Endodermal cell (in vitro differentiated cells): ENCODE results near the gene TAPT1. TPM values are rescaled to one million over a fixed set of nuclear protein-coding genes. Genes with fewer than 3 reads are reported as not detected.

Source experiments
- DNase-seq: peaks from one replicate; pipeline ENCODE4 v3.0.0-alpha.2; 2017
- H3K27ac ChIP-seq: 2 replicates; pipeline ENCODE4 v1.5.1; 2013; ENCODE audit warnings: mild to moderate bottlenecking, low read depth, low read length, moderate library complexity
- H3K27me3 ChIP-seq: 2 replicates; pipeline ENCODE4 v1.6.1; 2013; ENCODE audit warnings: mild to moderate bottlenecking, low read length, moderate library complexity; ENCODE audit not compliant: insufficient read depth, control insufficient read depth, poor library complexity, severe bottlenecking
- H3K36me3 ChIP-seq: 2 replicates; pipeline ENCODE4 v1.7.0; 2013; ENCODE audit warnings: mild to moderate bottlenecking, low read length, moderate library complexity; ENCODE audit not compliant: control insufficient read depth, insufficient read depth
- H3K4me1 ChIP-seq: one replicate; pipeline ENCODE4 v1.7.0; 2013; ENCODE audit warnings: low read length; ENCODE audit not compliant: control insufficient read depth, insufficient read depth
- H3K4me3 ChIP-seq: 2 replicates; pipeline ENCODE4 v1.5.1; 2013; ENCODE audit warnings: mild to moderate bottlenecking, low read length, moderate library complexity
- H3K9ac ChIP-seq: 2 replicates; pipeline ENCODE4 v1.6.1; 2013; ENCODE audit warnings: mild to moderate bottlenecking, low read length, moderate library complexity; ENCODE audit not compliant: poor library complexity, severe bottlenecking; ENCODE audit errors: extremely low read depth
- H3K9me3 ChIP-seq: 2 replicates; pipeline ENCODE4 v1.6.1; 2013; ENCODE audit warnings: mild to moderate bottlenecking, low read length, moderate library complexity; ENCODE audit not compliant: control insufficient read depth
- H3K27ac Mint-ChIP-seq: 2 replicates; pipeline ENCODE4 v1.8.0; 2020; ENCODE audit warnings: mixed read lengths
- H3K27me3 Mint-ChIP-seq: 2 replicates; pipeline ENCODE4 v1.8.0; 2021; ENCODE audit warnings: mild to moderate bottlenecking, mixed read lengths; ENCODE audit not compliant: insufficient read depth
- H3K36me3 Mint-ChIP-seq: 2 replicates; pipeline ENCODE4 v1.8.0; 2020; ENCODE audit warnings: low read depth, mixed read lengths
- H3K4me1 Mint-ChIP-seq: 2 replicates; pipeline ENCODE4 v1.8.0; 2020; ENCODE audit warnings: mixed read lengths
- H3K4me3 Mint-ChIP-seq: 2 replicates; pipeline ENCODE4 v1.8.0; 2020; ENCODE audit warnings: mild to moderate bottlenecking, moderate library complexity, mixed read lengths
- H3K9me3 Mint-ChIP-seq: 2 replicates; pipeline ENCODE4 v1.8.0; 2020; ENCODE audit warnings: mild to moderate bottlenecking, mixed read lengths
- WGBS, 2 experiments: methylation state at CpG; one replicate each; pipeline versions ENCODE4 v1.1.5 to v1.1.7; 2013; ENCODE audit warnings: missing lambda C conversion rate in 2 of 2, mixed read lengths in 1 of 2; ENCODE audit not compliant: insufficient coverage in 1 of 2, insufficient read length in 1 of 2; 5-methylcytosine and 5-hydroxymethylcytosine counted together
- total RNA-seq, 2 donors: library from RNA; stranded (reverse); fragmentation: NEBNext Ultra II Directional in 1 of 2; extraction: Animal tissue kit (Norgen Biotek cat#: 25700) in 1 of 2; gene quantifications; 2 replicates in 1 of 2; 3 replicates in 1 of 2; pipeline ENCODE4 v1.2.1, GENCODE V29; 2021
- TF ChIP-seq, protein P1 (sequence below): fragments of 200-600 bp; sonication (generic); conservative IDR thresholded peaks from 2 replicates; pipeline ENCODE4 v1.5.0; 2021; ENCODE audit warnings: antibody characterized with exemption, mild to moderate bottlenecking

Gene TAPT1
- total RNA-seq, 2 donors from 2014 or later = 19.8 to 22.6 TPM

DNA sequence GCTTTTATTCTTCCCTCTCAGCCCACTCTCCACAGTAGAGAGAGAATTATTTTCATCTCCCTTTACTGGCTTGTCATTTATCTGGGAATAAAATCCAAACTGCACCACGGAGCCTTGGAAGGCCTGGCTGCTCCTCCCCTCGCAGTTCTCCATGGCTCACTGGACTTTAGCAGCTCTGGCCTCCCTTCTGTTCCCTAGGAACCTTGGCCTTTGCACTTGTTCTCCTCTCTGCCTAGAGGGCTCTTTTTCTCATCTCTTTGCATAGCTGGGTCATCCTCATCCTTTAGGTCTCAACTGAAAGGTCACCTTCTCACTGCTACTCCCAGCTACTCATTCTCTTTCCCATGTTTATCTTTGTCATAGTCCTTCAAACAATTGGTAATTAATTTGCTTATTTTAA, 31.3 kb upstream of the TAPT1 start:
- Histone ChIP-seq H3K27ac (no peak overlapping the region), H3K27me3 (no peaks in the 10 kb centered on the region), H3K9ac (no peak overlapping the region), H3K36me3 (no peaks in the 10 kb centered on the region), H3K4me3 (no peak overlapping the region), H3K9me3 (no peaks in the 10 kb centered on the region), H3K4me1 (no peaks in the 10 kb centered on the region)
- peaks cover 2% of the 10 kb centered on the region for H3K27me3 Mint-ChIP-seq
- peaks cover 31% of the 10 kb centered on the region for H3K36me3 Mint-ChIP-seq
- no peak overlapping the region for H3K27ac Mint-ChIP-seq
- TF ChIP-seq, protein P1, sequence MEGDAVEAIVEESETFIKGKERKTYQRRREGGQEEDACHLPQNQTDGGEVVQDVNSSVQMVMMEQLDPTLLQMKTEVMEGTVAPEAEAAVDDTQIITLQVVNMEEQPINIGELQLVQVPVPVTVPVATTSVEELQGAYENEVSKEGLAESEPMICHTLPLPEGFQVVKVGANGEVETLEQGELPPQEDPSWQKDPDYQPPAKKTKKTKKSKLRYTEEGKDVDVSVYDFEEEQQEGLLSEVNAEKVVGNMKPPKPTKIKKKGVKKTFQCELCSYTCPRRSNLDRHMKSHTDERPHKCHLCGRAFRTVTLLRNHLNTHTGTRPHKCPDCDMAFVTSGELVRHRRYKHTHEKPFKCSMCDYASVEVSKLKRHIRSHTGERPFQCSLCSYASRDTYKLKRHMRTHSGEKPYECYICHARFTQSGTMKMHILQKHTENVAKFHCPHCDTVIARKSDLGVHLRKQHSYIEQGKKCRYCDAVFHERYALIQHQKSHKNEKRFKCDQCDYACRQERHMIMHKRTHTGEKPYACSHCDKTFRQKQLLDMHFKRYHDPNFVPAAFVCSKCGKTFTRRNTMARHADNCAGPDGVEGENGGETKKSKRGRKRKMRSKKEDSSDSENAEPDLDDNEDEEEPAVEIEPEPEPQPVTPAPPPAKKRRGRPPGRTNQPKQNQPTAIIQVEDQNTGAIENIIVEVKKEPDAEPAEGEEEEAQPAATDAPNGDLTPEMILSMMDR = no peak
- WGBS, 2 experiments = 94 to 95% methylated on average over 2 of the region's 2 CpGs
- DNase-seq = no peak
- H3K4me3 Mint-ChIP-seq = no peak overlapping the region
- peaks cover 2% of the 10 kb centered on the region for H3K9me3 Mint-ChIP-seq
- peaks cover 23% of the 10 kb centered on the region for H3K4me1 Mint-ChIP-seq

DNA sequence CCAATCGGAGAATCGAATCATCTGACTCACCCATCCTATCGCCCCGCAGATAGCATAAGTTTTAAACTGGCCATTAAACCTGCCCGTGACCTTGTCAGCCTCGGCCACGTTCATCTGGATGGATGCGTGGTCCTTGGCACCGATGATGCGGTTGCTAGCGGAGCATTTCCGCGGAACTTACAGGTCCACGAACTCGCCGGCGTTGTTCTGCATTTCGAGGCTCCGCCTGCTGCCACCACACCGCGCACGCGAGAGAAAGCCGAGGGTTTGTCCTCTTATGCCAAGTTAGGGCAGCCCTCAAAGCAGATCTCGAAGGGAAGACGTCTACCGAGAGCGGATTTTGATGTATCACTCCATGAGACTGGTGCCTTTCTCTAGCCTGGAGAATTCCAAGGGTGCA, 30.1 kb upstream of the TAPT1 start:
- Histone ChIP-seq H3K27ac (no peak overlapping the region), H3K36me3 (no peaks in the 10 kb centered on the region), H3K4me3 (no peak overlapping the region), H3K9ac (no peak overlapping the region), H3K27me3 (no peaks in the 10 kb centered on the region), H3K4me1 (no peaks in the 10 kb centered on the region), H3K9me3 (no peaks in the 10 kb centered on the region)
- peaks cover 33% of the 10 kb centered on the region for H3K36me3 Mint-ChIP-seq
- H3K27ac Mint-ChIP-seq = no peak overlapping the region
- peaks cover 2% of the 10 kb centered on the region for H3K9me3 Mint-ChIP-seq
- no peak for DNase-seq
- H3K4me3 Mint-ChIP-seq = no peak overlapping the region
- TF ChIP-seq, protein P1 = no peak
- H3K4me1 Mint-ChIP-seq = peaks cover 23% of the 10 kb centered on the region
- 96 to 99% methylated on average over 26 to 28 of the region's 28 CpGs for WGBS, 2 experiments
- H3K27me3 Mint-ChIP-seq = peaks cover 2% of the 10 kb centered on the region

DNA sequence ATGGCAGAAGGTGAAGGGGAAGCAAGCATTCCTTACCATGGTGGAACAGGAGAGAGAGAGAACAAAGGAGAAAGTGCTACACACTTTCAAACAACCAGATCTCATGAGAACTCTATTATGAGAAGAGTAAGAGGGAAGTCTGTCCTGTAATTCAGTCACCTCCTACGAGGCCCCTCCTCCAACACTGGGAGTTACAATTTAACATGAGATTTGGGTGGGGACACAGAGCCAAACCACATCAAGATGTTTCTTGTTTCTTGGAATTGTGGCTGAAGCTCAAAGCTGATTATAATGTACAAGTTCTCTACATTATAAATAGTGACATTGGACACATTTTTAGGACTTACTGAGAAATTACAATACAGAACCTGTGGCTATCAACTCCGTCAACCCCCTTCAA, 29.5 kb upstream of the TAPT1 start:
- Mint-ChIP-seq H3K9me3 (peaks cover 2% of the 10 kb centered on the region), H3K36me3 (peaks cover 33% of the 10 kb centered on the region), H3K4me3 (no peak overlapping the region), H3K27me3 (peaks cover 2% of the 10 kb centered on the region), H3K4me1 (peaks cover 26% of the 10 kb centered on the region), H3K27ac (no peak overlapping the region)
- H3K9ac ChIP-seq = no peak overlapping the region
- H3K4me1 ChIP-seq = no peaks in the 10 kb centered on the region
- no peak overlapping the region for H3K27ac ChIP-seq
- no peak overlapping the region for H3K4me3 ChIP-seq
- H3K9me3 ChIP-seq = no peaks in the 10 kb centered on the region
- H3K27me3 ChIP-seq = no peaks in the 10 kb centered on the region
- TF ChIP-seq, protein P1 = no peak
- WGBS, 2 experiments = 100% methylated on average over 2 of the region's 2 CpGs; no CpG with 5 or more reads in 1 of the 2 experiments
- DNase-seq = no peak
- H3K36me3 ChIP-seq = no peaks in the 10 kb centered on the region
